Colonic mucosa (tissue), 4 donors: ENCODE data around the gene CACNA2D2. TPM values are rescaled to one million over a fixed set of nuclear protein-coding genes. Genes with fewer than 3 reads are reported as not detected.

Source experiments
- DNase-seq: peaks from one replicate; pipeline ENCODE4 v3.0.0-alpha.2; 2020
- H3K27ac ChIP-seq: fragments of 200-600 bp; one replicate; pipeline ENCODE4 v1.8.0; 2021
- H3K27me3 ChIP-seq: fragments of 200-600 bp; one replicate; pipeline ENCODE4 v1.8.0; 2021
- H3K36me3 ChIP-seq: fragments of 200-600 bp; one replicate; pipeline ENCODE4 v1.8.0; 2021
- H3K4me1 ChIP-seq: fragments of 200-600 bp; one replicate; pipeline ENCODE4 v1.8.0; 2021; ENCODE audit warnings: mild to moderate bottlenecking
- H3K4me3 ChIP-seq: fragments of 200-600 bp; one replicate; pipeline ENCODE4 v1.8.0; 2021
- H3K9ac ChIP-seq, 2 donors: one replicate each; pipeline ENCODE4 v1.7.0; 2013; ENCODE audit warnings: control low read depth in 2 of 2, low read depth in 2 of 2, low read length in 2 of 2
- H3K9me3 ChIP-seq: fragments of 200-600 bp; one replicate; pipeline ENCODE4 v1.8.0; 2021
- intact Hi-C: fragments of 100-400 bp; cut with DNase I; formaldehyde crosslinking; loops from one replicate; pipeline ENCODE4 v1.14.1; 2022
- total RNA-seq, 2 donors: library from RNA; stranded (reverse); fragmentation: NEBNext Ultra II Directional in 1 of 2; extraction: Animal tissue kit (Norgen Biotek cat#: 25700) in 1 of 2; gene quantifications; one replicate each; pipeline ENCODE4 v1.2.1, GENCODE V29; 2021
- TF ChIP-seq, protein P1 (sequence below): fragments of 200-600 bp; IDR thresholded peaks from one replicate; pipeline ENCODE4 v1.8.0; 2022; ENCODE audit warnings: antibody characterized with exemption, mild to moderate bottlenecking
- donor health status: healthy.
- donor health status: DM: no; HTN: no; CAD: no.
- donor health status: DM: no; HTN: no; CAD: no.

CACNA2D2 gene
- total RNA-seq, 2 donors from 2014 or later = 2.4 to 3.3 TPM

DNA sequence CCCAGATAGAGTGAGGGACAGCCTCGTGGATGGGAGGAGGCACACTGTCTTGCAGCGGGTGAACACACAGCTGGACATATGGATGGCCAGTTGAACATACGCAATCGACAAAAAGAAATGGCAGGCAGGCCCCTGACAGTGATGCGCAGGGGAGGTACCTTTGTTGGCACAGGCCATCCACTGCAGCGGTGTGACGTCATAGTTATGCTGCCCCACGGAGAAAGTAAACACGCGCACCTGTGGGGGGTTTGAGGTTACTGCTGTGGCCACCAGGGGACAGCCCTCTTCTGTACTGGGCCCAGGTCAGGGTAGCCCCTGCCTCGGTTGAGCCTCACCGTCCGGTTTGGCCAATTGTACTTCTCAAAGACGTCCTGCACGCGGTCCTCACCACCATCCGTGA, 124.7 kb downstream of the CACNA2D2 start:
- no peak overlapping the region for H3K4me3 ChIP-seq
- no peak for DNase-seq
- no peaks in the 10 kb centered on the region for H3K36me3 ChIP-seq
- no peaks in the 10 kb centered on the region for H3K9me3 ChIP-seq
- H3K27ac ChIP-seq = no peak overlapping the region
- intact Hi-C loops = no loop called here
- TF ChIP-seq, protein P1, sequence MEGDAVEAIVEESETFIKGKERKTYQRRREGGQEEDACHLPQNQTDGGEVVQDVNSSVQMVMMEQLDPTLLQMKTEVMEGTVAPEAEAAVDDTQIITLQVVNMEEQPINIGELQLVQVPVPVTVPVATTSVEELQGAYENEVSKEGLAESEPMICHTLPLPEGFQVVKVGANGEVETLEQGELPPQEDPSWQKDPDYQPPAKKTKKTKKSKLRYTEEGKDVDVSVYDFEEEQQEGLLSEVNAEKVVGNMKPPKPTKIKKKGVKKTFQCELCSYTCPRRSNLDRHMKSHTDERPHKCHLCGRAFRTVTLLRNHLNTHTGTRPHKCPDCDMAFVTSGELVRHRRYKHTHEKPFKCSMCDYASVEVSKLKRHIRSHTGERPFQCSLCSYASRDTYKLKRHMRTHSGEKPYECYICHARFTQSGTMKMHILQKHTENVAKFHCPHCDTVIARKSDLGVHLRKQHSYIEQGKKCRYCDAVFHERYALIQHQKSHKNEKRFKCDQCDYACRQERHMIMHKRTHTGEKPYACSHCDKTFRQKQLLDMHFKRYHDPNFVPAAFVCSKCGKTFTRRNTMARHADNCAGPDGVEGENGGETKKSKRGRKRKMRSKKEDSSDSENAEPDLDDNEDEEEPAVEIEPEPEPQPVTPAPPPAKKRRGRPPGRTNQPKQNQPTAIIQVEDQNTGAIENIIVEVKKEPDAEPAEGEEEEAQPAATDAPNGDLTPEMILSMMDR = no peak
- no peak overlapping the region for H3K9ac ChIP-seq
- no peaks in the 10 kb centered on the region for H3K27me3 ChIP-seq
- H3K4me1 ChIP-seq = no peaks in the 10 kb centered on the region

DNA sequence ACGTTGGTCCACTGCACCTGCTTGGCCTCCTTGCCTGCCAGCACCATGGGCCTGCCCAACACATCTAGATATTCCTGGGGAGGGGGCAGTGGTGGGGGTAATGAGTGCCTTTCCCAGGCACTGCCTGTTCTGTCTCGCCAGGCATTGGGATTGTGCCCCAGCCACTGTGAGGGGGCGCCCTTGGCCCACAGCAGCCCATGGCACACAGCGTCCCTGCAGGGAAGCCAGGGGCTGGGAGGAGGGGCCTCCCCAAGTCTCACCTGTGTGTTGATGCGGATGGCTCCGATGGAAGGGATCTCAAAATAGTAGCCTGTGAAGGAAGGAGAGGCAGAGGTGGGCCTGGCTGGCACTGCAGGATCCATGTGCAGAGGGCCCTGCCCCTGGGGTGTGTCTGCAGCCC, 125.4 kb downstream of the CACNA2D2 start:
- TF ChIP-seq, protein P1 = no peak
- no peak overlapping the region for H3K9ac ChIP-seq
- H3K4me1 ChIP-seq = no peaks in the 10 kb centered on the region
- H3K9me3 ChIP-seq = no peaks in the 10 kb centered on the region
- no peak overlapping the region for H3K27ac ChIP-seq
- H3K27me3 ChIP-seq = no peaks in the 10 kb centered on the region
- H3K36me3 ChIP-seq = no peaks in the 10 kb centered on the region
- no peak for DNase-seq
- intact Hi-C loops = no loop called here
- no peak overlapping the region for H3K4me3 ChIP-seq

GRCh38 chr3:50375258-50375931, 128.0 kb downstream of the CACNA2D2 start:
- Histone ChIP-seq H3K27me3 (no peaks in the 10 kb centered on the region), H3K27ac (no peak overlapping the region), H3K36me3 (no peaks in the 10 kb centered on the region), H3K4me3 (no peak overlapping the region), H3K4me1 (no peaks in the 10 kb centered on the region), H3K9me3 (no peaks in the 10 kb centered on the region), H3K9ac (no peak overlapping the region)
- TF ChIP-seq, protein P1 = no peak
- no peak for DNase-seq
- intact Hi-C loops = no loop called here

DNA sequence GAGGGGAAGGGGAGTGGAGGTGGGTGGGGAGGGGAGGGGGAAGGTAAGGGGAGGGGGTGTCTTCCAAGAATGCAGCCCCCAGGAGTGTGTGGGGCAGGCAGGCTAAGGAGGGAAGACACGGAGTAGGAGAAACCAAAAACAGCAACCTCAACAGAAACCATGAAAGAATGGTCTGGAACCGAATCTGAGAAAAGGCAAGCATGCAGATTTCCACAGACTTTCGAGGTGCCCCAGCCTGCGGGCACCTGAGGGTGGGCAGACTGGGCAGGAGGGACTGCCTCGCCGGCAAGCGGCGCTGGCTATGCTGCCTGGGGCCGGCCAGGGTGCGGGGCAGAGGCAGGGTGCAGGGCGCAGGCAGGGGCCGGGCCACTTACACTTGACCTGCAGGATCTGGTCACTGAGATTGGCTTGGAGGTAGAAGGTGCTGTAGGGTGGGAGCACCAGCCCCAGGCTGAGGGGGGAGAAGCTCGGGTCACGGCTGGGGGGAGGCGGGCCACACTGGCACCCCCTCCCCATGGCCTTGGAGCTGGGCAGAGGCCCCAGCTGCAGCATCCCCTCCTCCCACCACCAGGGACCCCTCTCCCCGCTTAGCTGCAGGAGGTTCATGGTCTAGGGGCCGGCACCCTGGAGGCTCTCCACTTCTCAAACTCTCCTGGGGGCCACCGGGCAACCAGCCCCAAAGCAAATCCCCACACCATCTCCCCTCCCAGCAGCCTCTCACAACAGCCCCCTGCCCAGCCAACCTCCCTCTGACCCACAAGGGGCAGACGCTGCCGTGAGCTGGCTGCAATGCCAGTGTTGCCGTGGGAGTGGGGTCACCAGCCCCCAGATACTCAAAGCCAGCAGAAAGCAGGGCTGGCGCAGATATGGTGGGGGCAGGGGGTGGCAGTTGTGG, 128.8 kb downstream of the CACNA2D2 start:
- Histone ChIP-seq H3K9ac (no peak overlapping the region), H3K4me1 (no peaks in the 10 kb centered on the region), H3K9me3 (no peaks in the 10 kb centered on the region), H3K27ac (no peak overlapping the region), H3K36me3 (no peaks in the 10 kb centered on the region), H3K4me3 (no peak overlapping the region), H3K27me3 (no peaks in the 10 kb centered on the region)
- DNase-seq = no peak
- intact Hi-C loops = no loop called here
- TF ChIP-seq, protein P1 = no peak

DNA sequence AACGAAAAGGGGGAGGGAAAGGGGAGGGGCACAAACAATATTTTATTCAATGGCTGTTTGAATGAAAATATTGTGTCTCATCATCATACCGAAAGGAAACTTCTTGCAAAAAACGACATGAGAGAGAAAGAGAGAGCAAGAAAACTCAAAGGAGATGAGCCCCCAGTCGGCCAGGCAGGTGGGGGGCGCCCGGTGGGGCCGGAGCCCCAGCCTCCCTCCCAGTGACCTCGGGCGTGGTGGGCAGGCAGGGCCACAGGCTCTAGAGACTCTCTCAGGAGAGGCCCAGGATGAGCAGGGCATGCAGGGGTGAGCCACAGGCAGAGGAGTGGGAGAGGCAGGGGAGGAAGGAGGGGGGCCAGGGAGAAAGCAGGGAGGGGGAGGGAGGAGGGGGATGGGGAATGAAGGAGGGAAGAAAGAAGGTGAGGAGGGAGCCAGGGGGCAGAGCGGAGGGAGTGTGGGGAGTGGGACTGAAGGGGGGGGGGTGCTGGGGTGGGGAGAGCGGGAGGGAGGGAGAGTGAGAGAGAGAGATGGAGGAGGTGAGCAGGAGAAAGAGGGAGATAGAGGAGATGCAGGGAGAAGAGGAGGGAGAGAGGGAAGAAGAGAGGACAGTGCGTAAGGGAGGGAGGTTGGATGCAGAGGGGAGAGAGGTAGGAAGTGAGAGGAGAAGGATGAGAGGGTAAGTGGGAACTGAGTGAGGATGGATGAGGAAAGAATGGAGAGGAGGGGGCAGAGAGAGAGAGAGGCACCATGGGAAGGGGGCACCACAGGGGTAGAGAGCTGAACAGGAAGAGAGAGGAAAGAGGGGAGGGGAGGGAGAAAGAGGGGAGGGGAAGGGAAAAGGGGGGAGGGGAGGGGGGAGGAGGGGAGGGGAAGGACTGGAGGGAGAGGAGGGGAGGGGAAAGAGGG, 130.0 kb downstream of the CACNA2D2 start:
- TF ChIP-seq, protein P1 = no peak
- H3K27ac ChIP-seq = no peak overlapping the region
- intact Hi-C loops = no loop called here
- no peak overlapping the region for H3K4me3 ChIP-seq
- H3K4me1 ChIP-seq = no peaks in the 10 kb centered on the region
- no peaks in the 10 kb centered on the region for H3K27me3 ChIP-seq
- no peaks in the 10 kb centered on the region for H3K36me3 ChIP-seq
- no peak for DNase-seq
- no peaks in the 10 kb centered on the region for H3K9me3 ChIP-seq
- H3K9ac ChIP-seq = no peak overlapping the region
